ENCODE data around the gene MAFB. TPM values are rescaled to one million over a fixed set of nuclear protein-coding genes. Genes with fewer than 3 reads are reported as not detected.

Gene MAFB
- total RNA-seq, 1 experiment from 2014 or later: 0.85 TPM

- Histone ChIP-seq H3K14ac (ENCODE audit: insufficient read depth, low read length) (no peak overlapping the region), H3K27me3 (ENCODE audit: insufficient read depth, low read length) (no peaks in the 10 kb centered on the region), H2AK5ac (ENCODE audit: insufficient read length, low read length) (no peak overlapping the region), H3K79me1 (ENCODE audit: insufficient read depth, low read depth, low read length, poor library complexity, severe bottlenecking) (no peaks in the 10 kb centered on the region), H2BK20ac (ENCODE audit: low read depth, low read length, poor library complexity, severe bottlenecking) (no peak overlapping the region), H2BK5ac (ENCODE audit: insufficient read length, low read length) (no peak overlapping the region), H3K9ac (ENCODE audit: extremely low read depth, insufficient read length, low read length) (no peak overlapping the region), H3K4ac (ENCODE audit: low read depth, low read length) (no peak overlapping the region), H4K20me1 (ENCODE audit: control insufficient read depth, insufficient read depth, insufficient read length) (no peaks in the 10 kb centered on the region), H2AFZ (ENCODE audit: low read length) (no peak overlapping the region), H3K23ac (ENCODE audit: insufficient read length, low read depth, low read length) (no peak overlapping the region), H3T11ph (ENCODE audit: low read length) (no peak overlapping the region), H2BK15ac (ENCODE audit: low read depth, low read length) (no peak overlapping the region), H3K27ac (ENCODE audit: insufficient read length, low read depth, low read length) (no peak overlapping the region), H3K23me2 (ENCODE audit: insufficient read length, low read depth, low read length, poor library complexity, severe bottlenecking) (no peaks in the 10 kb centered on the region), H3K4me2 (ENCODE audit: insufficient read depth, insufficient read length, low read length) (no peak overlapping the region), H2BK120ac (ENCODE audit: low read depth, low read length, poor library complexity, severe bottlenecking) (no peak overlapping the region), H4K5ac (ENCODE audit: insufficient read length, low read depth, low read length) (no peak overlapping the region), H3K9me3 (ENCODE audit: control insufficient read depth, low read depth, low read length) (no peaks in the 10 kb centered on the region), H3K79me2 (ENCODE audit: insufficient read depth, low read length) (no peaks in the 10 kb centered on the region), H4K8ac (replicated peaks; ENCODE audit: insufficient read length, low read depth, low read length) (no peak overlapping the region), H3K4me1 (ENCODE audit: insufficient read depth, low read length) (no peaks in the 10 kb centered on the region), H3K56ac (ENCODE audit: insufficient read length, low read depth, low read length) (no peak overlapping the region), H4K91ac (ENCODE audit: insufficient read length, low read depth, low read length) (no peak overlapping the region), H3K18ac (ENCODE audit: insufficient read length, low read depth, low read length) (no peak overlapping the region), H2BK12ac (ENCODE audit: insufficient read length, low read depth, low read length) (no peak overlapping the region)
- H3K4me3 Mint-ChIP-seq: no peak overlapping the region
- peaks cover 0 to 8% of the 10 kb centered on the region in 2 experiments; a peak in 2 of 4 replicates for H3K4me1 Mint-ChIP-seq
- WGBS (ENCODE audit: extremely low coverage, insufficient read length, low lambda C conversion rate): no CpG with 5 or more reads among the region's 3 CpGs
- H3K9me3 Mint-ChIP-seq: no peaks in the 10 kb centered on the region
- no peak overlapping the region for H3K27ac Mint-ChIP-seq
- no peak for DNase-seq
- TF ChIP-seq CTCF (conservative IDR thresholded peaks at IDR 0.05): no peak
- peaks cover 2% of the 10 kb centered on the region; the same call in 1 of the 2 replicates for H3K27me3 Mint-ChIP-seq (ENCODE audit: low read depth)
- no peaks in the 10 kb centered on the region for H3K36me3 Mint-ChIP-seq (ENCODE audit: insufficient read depth in 1 of 3, low read depth in 3 of 3)
These were observed 25.9 kb upstream of the MAFB start for GRCh38 chr20:40714916-40715315.
